OCI-LY1 (cell line): ENCODE results near the gene STK4.

ENCODE experiments used
- CTCF ChIP-seq: fragments of 200-600 bp; sonication (generic), shearing (Covaris generic); IDR thresholded peaks from 2 replicates; pipeline ENCODE4 v1.5.1; 2017; ENCODE audit warnings: mild to moderate bottlenecking, antibody characterized with exemption, low read length, moderate library complexity, mixed read lengths
- EZH2 ChIP-seq: fragments of 200-600 bp; sonication (generic), shearing (Covaris generic); IDR thresholded peaks from 2 replicates; pipeline ENCODE4 v1.8.0; 2017; ENCODE audit warnings: borderline replicate concordance, mixed run types, mild to moderate bottlenecking, antibody characterized with exemption, low read length, moderate library complexity, mixed read lengths

- TF ChIP-seq CTCF (no peak), EZH2 (no peak)
Observed at GRCh38 chr20:45073221-45073620, 106.9 kb downstream of the STK4 start.
